Liver (tissue), 3 donors: ENCODE results near the gene UPF1.

Source experiments
- CTCF ChIP-seq: fragments of 150-350 bp; IDR thresholded peaks from 2 replicates; pipeline ENCODE4 v1.5.1; 2017; ENCODE audit warnings: improper control_type of control experiment, low read depth, low read length; ENCODE audit not compliant: missing input control
- GABPA ChIP-seq, 2 donors: IDR thresholded peaks in 1 of 2; conservative IDR thresholded peaks in 1 of 2; 2 replicates each; pipeline ENCODE4 v1.6.1; 2016; ENCODE audit warnings: antibody characterized with exemption in 2 of 2, mild to moderate bottlenecking in 1 of 2, moderate library complexity in 1 of 2
- MAX ChIP-seq: IDR thresholded peaks from 2 replicates; pipeline ENCODE4 v1.6.1; 2016; ENCODE audit warnings: antibody characterized with exemption
- RAD21 ChIP-seq, 2 donors: IDR thresholded peaks; 2 replicates each; pipeline ENCODE4 v1.6.1; 2016; ENCODE audit warnings: antibody characterized with exemption in 2 of 2, mild to moderate bottlenecking in 2 of 2
- REST ChIP-seq: IDR thresholded peaks from 2 replicates; pipeline ENCODE4 v1.6.1; 2016; ENCODE audit warnings: antibody characterized with exemption, mild to moderate bottlenecking
- SP1 ChIP-seq: IDR thresholded peaks from 2 replicates; pipeline ENCODE4 v1.6.1; 2018; ENCODE audit warnings: antibody characterized with exemption, mild to moderate bottlenecking
- YY1 ChIP-seq: IDR thresholded peaks from 2 replicates; pipeline ENCODE4 v1.6.1; 2016; ENCODE audit warnings: antibody characterized with exemption, mild to moderate bottlenecking
- donor health status: healthy.
- donor health status: healthy.

- no peak for TF ChIP-seq RAD21 (IDR thresholded peaks at IDR 0.05)
- TF ChIP-seq GABPA (IDR thresholded peaks at IDR 0.05 in 1 of 2, conservative IDR thresholded peaks at IDR 0.05 in 1 of 2) = no peak
- no peak for TF ChIP-seq CTCF
- no peak for TF ChIP-seq MAX
- TF ChIP-seq YY1 = no peak
- TF ChIP-seq SP1 = no peak
- TF ChIP-seq REST = no peak
These were observed 31.1 kb upstream of the UPF1 start for GRCh38 chr19:18800636-18801035.
